ENCODE data around the gene PARP15.
"Not testable (repeated sequence)": the region's sequence is repeated elsewhere in the genome, so short reads cannot be mapped to it uniquely, and the experiment has no call there.

Gene PARP15

GRCh38 chr3:122621112-122621511, 43.7 kb downstream of the PARP15 start:
- no peak for DNase-seq

- no peak for DNase-seq
These were observed 45.8 kb downstream of the PARP15 start for GRCh38 chr3:122623031-122623829.

GRCh38 chr3:122626515-122627180, 49.2 kb downstream of the PARP15 start:
- DNase-seq = no peak

GRCh38 chr3:122627301-122627700, 49.9 kb downstream of the PARP15 start:
- DNase-seq = no peak

GRCh38 chr3:122628567-122628966, 51.1 kb downstream of the PARP15 start:
- no peak for DNase-seq

GRCh38 chr3:122629763-122630162, 52.3 kb downstream of the PARP15 start:
- DNase-seq = no peak

- DNase-seq = no peak
These were observed 58.3 kb downstream of the PARP15 start for GRCh38 chr3:122635789-122636188.

GRCh38 chr3:122636697-122637096, 59.2 kb downstream of the PARP15 start:
- no peak for DNase-seq

GRCh38 chr3:122640437-122640999, 63.1 kb downstream of the PARP15 start:
- DNase-seq = no peak

- no peak for DNase-seq
These were observed 65.5 kb downstream of the PARP15 start for GRCh38 chr3:122642935-122643334.

- DNase-seq = no peak
These were observed 68.9 kb downstream of the PARP15 start for GRCh38 chr3:122646146-122646988.

GRCh38 chr3:122651233-122651907, 73.9 kb downstream of the PARP15 start:
- DNase-seq = not testable (repeated sequence)

- not testable (repeated sequence) for DNase-seq
These were observed 74.5 kb downstream of the PARP15 start for GRCh38 chr3:122651962-122652361.

- DNase-seq = not testable (repeated sequence)
These were observed 80.9 kb downstream of the PARP15 start for GRCh38 chr3:122658336-122658735.

- DNase-seq = peak; percentile 22
These were observed 83.0 kb downstream of the PARP15 start for GRCh38 chr3:122660297-122660974.

- DNase-seq = peak; percentile 42
These were observed 84.2 kb downstream of the PARP15 start for GRCh38 chr3:122661633-122662032.

- no peak for DNase-seq
These were observed 85.1 kb downstream of the PARP15 start for GRCh38 chr3:122662505-122662904.

- no peak for DNase-seq
These were observed 87.9 kb downstream of the PARP15 start for GRCh38 chr3:122665226-122665786.

GRCh38 chr3:122665881-122666280, 88.4 kb downstream of the PARP15 start:
- no peak for DNase-seq

GRCh38 chr3:122668930-122669730, 91.7 kb downstream of the PARP15 start:
- DNase-seq = no peak

GRCh38 chr3:122671553-122671952, 94.1 kb downstream of the PARP15 start:
- DNase-seq = no peak

Measured in inflammatory macrophage treated with lipopolysaccharide for 4 hours (primary cell).